ENCODE results near the gene RCBTB2. TPM values are rescaled to one million over a fixed set of nuclear protein-coding genes. Genes with fewer than 3 reads are reported as not detected.

Gene RCBTB2
- total RNA-seq, 2 donors from 2014 or later, result 5.2 to 13.4 TPM

GRCh38 chr13:48545608-48546007 lies 12.7 kb upstream of the RCBTB2 start:
- Histone ChIP-seq H3K27me3 (no peaks in the 10 kb centered on the region), H3K4me3 (no peak overlapping the region), H3K9me3 (no peaks in the 10 kb centered on the region), H3K36me3 (no peaks in the 10 kb centered on the region), H3K27ac (no peak overlapping the region), H3K4me1 (peaks cover 0 to 20% of the 10 kb centered on the region in 2 donors)
- no peak for TF ChIP-seq CTCF (IDR thresholded peaks at IDR 0.05)
- DNase-seq (ENCODE audit: low spot score), result no peak

- H3K4me3 ChIP-seq, result peak overlapping the region in 1 of 2 donors; percentile 10
- H3K36me3 ChIP-seq, result no peaks in the 10 kb centered on the region
- DNase-seq (ENCODE audit: low spot score), result peak; percentile 67
- H3K27me3 ChIP-seq, result no peaks in the 10 kb centered on the region
- peak in 1 of 2 donors; percentile 22 for TF ChIP-seq CTCF (IDR thresholded peaks at IDR 0.05)
- peaks cover 0 to 20% of the 10 kb centered on the region in 2 donors for H3K4me1 ChIP-seq
- H3K9me3 ChIP-seq, result no peaks in the 10 kb centered on the region
- peak overlapping the region; percentile 81 to 91 for H3K27ac ChIP-seq
Observed at GRCh38 chr13:48542581-48543341, 9.9 kb upstream of the RCBTB2 start.

GRCh38 chr13:48542138-48542537 lies 9.3 kb upstream of the RCBTB2 start:
- Histone ChIP-seq H3K4me3 (no peak overlapping the region), H3K4me1 (peaks cover 0 to 20% of the 10 kb centered on the region in 2 donors), H3K36me3 (no peaks in the 10 kb centered on the region), H3K27me3 (no peaks in the 10 kb centered on the region), H3K27ac (peak overlapping the region; percentile 81 to 91), H3K9me3 (no peaks in the 10 kb centered on the region)
- no peak for DNase-seq (ENCODE audit: low spot score)
- no peak for TF ChIP-seq CTCF (IDR thresholded peaks at IDR 0.05)

- Histone ChIP-seq H3K4me1 (peaks cover 0 to 20% of the 10 kb centered on the region in 2 donors), H3K4me3 (no peak overlapping the region), H3K27me3 (no peaks in the 10 kb centered on the region), H3K27ac (no peak overlapping the region), H3K9me3 (no peaks in the 10 kb centered on the region), H3K36me3 (no peaks in the 10 kb centered on the region)
- TF ChIP-seq CTCF (IDR thresholded peaks at IDR 0.05), result no peak
- no peak for DNase-seq (ENCODE audit: low spot score)
Observed at GRCh38 chr13:48539550-48539949, 6.7 kb upstream of the RCBTB2 start.

- H3K9me3 ChIP-seq, result no peaks in the 10 kb centered on the region
- no peaks in the 10 kb centered on the region for H3K36me3 ChIP-seq
- no peak for TF ChIP-seq CTCF (IDR thresholded peaks at IDR 0.05)
- no peak overlapping the region for H3K27ac ChIP-seq
- H3K4me3 ChIP-seq, result no peak overlapping the region
- H3K27me3 ChIP-seq, result no peaks in the 10 kb centered on the region
- peaks cover 0 to 11% of the 10 kb centered on the region in 2 donors for H3K4me1 ChIP-seq
- DNase-seq (ENCODE audit: low spot score), result no peak
Observed at GRCh38 chr13:48536621-48537250, 3.9 kb upstream of the RCBTB2 start.
